Esophagus muscularis mucosa (tissue), 4 donors: Measurements from ENCODE around the gene GNG12. TPM values are rescaled to one million over a fixed set of nuclear protein-coding genes. Genes with fewer than 3 reads are reported as not detected.

Experiments used
- DNase-seq: peaks from one replicate; pipeline ENCODE4 v3.0.0-alpha.2; 2017; ENCODE audit errors: extremely low spot score
- H3K27ac ChIP-seq, 4 donors: fragments of 200-600 bp; sonication (generic); replicated peaks in 1 of 4; 1 replicate in 3 of 4; 2 replicates in 1 of 4; pipeline ENCODE4 v1.5.1; 2016 to 2019; ENCODE audit warnings: mild to moderate bottlenecking in 1 of 4
- H3K27me3 ChIP-seq, 4 donors: fragments of 200-600 bp; sonication (generic); one replicate each; pipeline versions ENCODE4 v1.5.1 to v1.6.0; 2016 to 2019
- H3K36me3 ChIP-seq, 4 donors: fragments of 200-600 bp; sonication (generic); one replicate each; pipeline ENCODE4 v1.5.1; 2016 to 2019
- H3K4me1 ChIP-seq, 4 donors: fragments of 200-600 bp; sonication (generic); one replicate each; pipeline ENCODE4 v1.5.1; 2016 to 2019
- H3K4me3 ChIP-seq, 4 donors: fragments of 200-600 bp; sonication (generic); 1 replicate in 2 of 4; 2 replicates in 2 of 4; pipeline ENCODE4 v1.5.1; 2016 to 2019; ENCODE audit warnings: mild to moderate bottlenecking in 4 of 4, moderate library complexity in 1 of 4
- H3K9me3 ChIP-seq, 4 donors: fragments of 200-600 bp; sonication (generic); 1 replicate in 3 of 4; 2 replicates in 1 of 4; pipeline ENCODE4 v1.5.1; 2016 to 2019
- CTCF ChIP-seq, 3 experiments: fragments of 200-600 bp in 2 of 3; fragments of 450-650 bp in 1 of 3; sonication (generic) in 2 of 3; IDR thresholded peaks; one replicate each; pipeline ENCODE4 v1.5.1; 2017 to 2019; ENCODE audit warnings: antibody characterized with exemption in 3 of 3, mild to moderate bottlenecking in 2 of 3, moderate library complexity in 1 of 3
- EP300 ChIP-seq: sonication (generic); formaldehyde crosslinking; IDR thresholded peaks from one replicate; pipeline ENCODE4 v1.6.1; 2017; ENCODE audit warnings: antibody characterized with exemption
- POLR2A ChIP-seq: fragments of 450-650 bp; IDR thresholded peaks from one replicate; pipeline ENCODE4 v1.6.1; 2017; ENCODE audit warnings: antibody characterized with exemption, moderate library complexity, mild to moderate bottlenecking, low read depth
- POLR2AphosphoS5 ChIP-seq, 2 donors: sonication (generic); formaldehyde crosslinking; IDR thresholded peaks; one replicate each; pipeline ENCODE4 v1.6.1; 2017; ENCODE audit warnings: antibody characterized with exemption in 2 of 2
- WGBS: methylation state at CpG from one replicate; pipeline ENCODE4 v1.1.5; 2018; 5-methylcytosine and 5-hydroxymethylcytosine counted together
- intact Hi-C: fragments of 100-400 bp; cut with DNase I; formaldehyde crosslinking; loops from one replicate; pipeline ENCODE4 v1.15.1; 2023
- total RNA-seq, 4 donors: library from RNA; depleted of rRNA; stranded (reverse); fragments of >200 nt; gene quantifications; one replicate each; pipeline versions ENCODE4 v1.1.0 to v1.2.1, GENCODE V29; 2016

Gene GNG12
- total RNA-seq, 4 donors from 2014 or later: 108 to 118 (median 111) TPM

- TF ChIP-seq POLR2A: no peak
- no peak for TF ChIP-seq CTCF (IDR thresholded peaks at IDR 0.05)
- no peak for TF ChIP-seq POLR2AphosphoS5 (IDR thresholded peaks at IDR 0.05)
- no peak for TF ChIP-seq EP300
- intact Hi-C loops: no loop called here
Measured at GRCh38 chr1:67843331-67843730, 10.1 kb upstream of the GNG12 start.

GRCh38 chr1:67840449-67840848 lies 7.2 kb upstream of the GNG12 start:
- TF ChIP-seq POLR2A: no peak
- no peak for TF ChIP-seq CTCF (IDR thresholded peaks at IDR 0.05)
- peak; percentile 45 to 61 for TF ChIP-seq POLR2AphosphoS5 (IDR thresholded peaks at IDR 0.05)
- TF ChIP-seq EP300: no peak
- Histone ChIP-seq H3K36me3 (no peaks in the 10 kb centered on the region), H3K27me3 (no peaks in the 10 kb centered on the region), H3K4me1 (peaks cover 23 to 33% (median 30%) of the 10 kb centered on the region in 4 donors), H3K27ac (peak overlapping the region; percentile 25 to 59 (median 36)), H3K4me3 (no peak overlapping the region), H3K9me3 (no peaks in the 10 kb centered on the region)
- intact Hi-C loops: no loop called here
- whole genome bisulfite sequencing: 33% methylated on average over 2 of the region's 2 CpGs
- no peak for DNase-seq

More at GRCh38 chr1:67843331-67843730, 10.1 kb upstream of the GNG12 start:
- no peaks in the 10 kb centered on the region for H3K9me3 ChIP-seq
- H3K36me3 ChIP-seq: no peaks in the 10 kb centered on the region
- no peak for DNase-seq
- no peaks in the 10 kb centered on the region for H3K27me3 ChIP-seq
- H3K4me3 ChIP-seq: no peak overlapping the region
- peaks cover 20 to 31% (median 26%) of the 10 kb centered on the region in 4 donors for H3K4me1 ChIP-seq
- H3K27ac ChIP-seq: no peak overlapping the region
- WGBS: 85% methylated on average over 1 of the region's 1 CpG

GRCh38 chr1:67839826-67840225 lies 6.6 kb upstream of the GNG12 start:
- no peak for DNase-seq
- H3K9me3 ChIP-seq: no peaks in the 10 kb centered on the region
- no peaks in the 10 kb centered on the region for H3K36me3 ChIP-seq
- H3K4me3 ChIP-seq: no peak overlapping the region
- 89% methylated on average over 2 of the region's 2 CpGs for WGBS
- intact Hi-C loops: no loop called here
- no peaks in the 10 kb centered on the region for H3K27me3 ChIP-seq
- H3K27ac ChIP-seq: peak overlapping the region in 3 of 4 donors; percentile 25 to 59 (median 42)
- H3K4me1 ChIP-seq: peaks cover 23 to 33% (median 30%) of the 10 kb centered on the region in 4 donors
- TF ChIP-seq EP300: no peak

GRCh38 chr1:67838180-67838910 lies 5.1 kb upstream of the GNG12 start:
- TF ChIP-seq EP300 (peak; percentile 15), POLR2AphosphoS5 (IDR thresholded peaks at IDR 0.05) (no peak)
- Histone ChIP-seq H3K27ac (peak overlapping the region; percentile 15 to 69 (median 40)), H3K9me3 (no peaks in the 10 kb centered on the region), H3K27me3 (no peaks in the 10 kb centered on the region), H3K36me3 (no peaks in the 10 kb centered on the region), H3K4me3 (no peak overlapping the region), H3K4me1 (peaks cover 23 to 39% (median 35%) of the 10 kb centered on the region in 4 donors)
- WGBS: 59% methylated on average over 5 of the region's 5 CpGs
- DNase-seq: no peak
- intact Hi-C loops: no loop called here

GRCh38 chr1:67836769-67837168 lies 3.5 kb upstream of the GNG12 start:
- Histone ChIP-seq H3K4me3 (no peak overlapping the region), H3K36me3 (no peaks in the 10 kb centered on the region), H3K4me1 (peaks cover 23 to 39% (median 35%) of the 10 kb centered on the region in 4 donors), H3K27ac (no peak overlapping the region), H3K9me3 (no peaks in the 10 kb centered on the region), H3K27me3 (no peaks in the 10 kb centered on the region)
- no peak for DNase-seq
- intact Hi-C loops: no loop called here
- TF ChIP-seq POLR2A: no peak
- no peak for TF ChIP-seq POLR2AphosphoS5 (IDR thresholded peaks at IDR 0.05)
- no peak for TF ChIP-seq EP300
- no peak for TF ChIP-seq CTCF (IDR thresholded peaks at IDR 0.05)
- 90% methylated on average over 2 of the region's 2 CpGs for WGBS
